ENCODE results near the gene PLAGL2. TPM values are rescaled to one million over a fixed set of nuclear protein-coding genes. Genes with fewer than 3 reads are reported as not detected.
"Not testable (repeated sequence)": the region's sequence is repeated elsewhere in the genome, so short reads cannot be mapped to it uniquely, and the experiment has no call there.

PLAGL2 gene
- total and polyA plus RNA-seq, 2 experiments from 2014 or later: 13.2 to 28.2 TPM

GRCh38 chr20:32246208-32246607 is 38.7 kb upstream of the PLAGL2 start:
- H3K4me1 ChIP-seq (ENCODE audit: insufficient read depth); H3K27me3 Mint-ChIP-seq (ENCODE audit: insufficient read depth, low read depth, poor library complexity); H3K79me2 ChIP-seq (replicated peaks; ENCODE audit: insufficient read depth); H3K9me2 ChIP-seq (ENCODE audit: insufficient read depth); H3K27ac Mint-ChIP-seq; H3K36me3 Mint-ChIP-seq (ENCODE audit: low read depth); H3K4me3 Mint-ChIP-seq; H3K27ac ChIP-seq (ENCODE audit: low read depth); H3K27me3 ChIP-seq (ENCODE audit: insufficient read depth); H4K20me1 ChIP-seq (replicated peaks; ENCODE audit: insufficient read depth); DNase-seq (ENCODE audit: low spot score); H3F3A ChIP-seq (replicated peaks; ENCODE audit: low read depth); H3K4me2 ChIP-seq; H3K4me3 ChIP-seq; ATAC-seq; H3K4me1 Mint-ChIP-seq; H3K9me3 Mint-ChIP-seq; H3K36me3 ChIP-seq (ENCODE audit: insufficient read depth): not testable (repeated sequence)
- peak overlapping the region; percentile 4; the same call in 1 of the 2 replicates for H2AFZ ChIP-seq

DNA sequence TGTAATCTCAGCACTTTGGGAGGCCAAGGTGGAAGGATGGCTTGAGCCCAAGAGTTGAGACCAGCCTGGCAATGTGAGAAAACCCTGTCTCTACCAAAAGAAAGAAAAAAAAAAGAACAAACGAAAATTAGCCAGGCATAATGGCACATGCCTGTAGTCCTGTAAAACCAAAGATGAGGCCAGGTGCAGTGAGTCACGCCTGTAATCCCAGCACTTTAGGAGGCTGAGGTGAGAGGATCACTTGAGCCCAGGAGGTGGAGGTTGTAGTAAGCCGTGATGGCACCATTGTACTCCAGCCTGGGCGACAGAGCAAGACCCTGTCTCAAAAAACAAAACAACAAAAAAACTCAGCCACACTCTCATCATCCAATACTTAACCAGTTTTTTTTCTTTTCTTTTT is 37.4 kb upstream of the PLAGL2 start:
- H3F3A ChIP-seq (replicated peaks; ENCODE audit: low read depth): 0 out of 2 replicates have a peak, but pooled peaks cover 2% of the 10 kb centered on the region
- no peak overlapping the region for H3K27ac ChIP-seq (ENCODE audit: low read depth)
- Mint-ChIP-seq H3K4me1 (peaks cover 6% of the 10 kb centered on the region), H3K27ac (no peak overlapping the region), H3K4me3 (no peak overlapping the region), H3K9me3 (no peaks in the 10 kb centered on the region), H3K36me3 (ENCODE audit: low read depth) (no peaks in the 10 kb centered on the region), H3K27me3 (ENCODE audit: insufficient read depth, low read depth, poor library complexity) (peaks cover 1% of the 10 kb centered on the region)
- no peaks in the 10 kb centered on the region for H3K36me3 ChIP-seq (ENCODE audit: insufficient read depth)
- no peaks in the 10 kb centered on the region for H4K20me1 ChIP-seq (replicated peaks; ENCODE audit: insufficient read depth)
- no peak for DNase-seq (ENCODE audit: low spot score)
- H3K79me2 ChIP-seq (replicated peaks; ENCODE audit: insufficient read depth): no peaks in the 10 kb centered on the region
- H3K4me1 ChIP-seq (ENCODE audit: insufficient read depth): peaks cover 6% of the 10 kb centered on the region; the same call in 1 of the 2 replicates
- no peak overlapping the region for H3K4me3 ChIP-seq
- H3K27me3 ChIP-seq (ENCODE audit: insufficient read depth): no peaks in the 10 kb centered on the region
- H2AFZ ChIP-seq: peak overlapping the region; percentile 19; the same call in 1 of the 2 replicates
- no peaks in the 10 kb centered on the region for H3K9me2 ChIP-seq (ENCODE audit: insufficient read depth)
- no peak for ATAC-seq
- no peak overlapping the region for H3K4me2 ChIP-seq
- TF ChIP-seq CREB1 (CRISPR knock-in tag; IDR thresholded peaks at IDR 0.05; ENCODE audit: low read depth) (no peak), EZH2 (IDR thresholded peaks at IDR 0.05; ENCODE audit: low read depth, unreplicated experiment) (no peak), JUNB (IDR thresholded peaks at IDR 0.05; ENCODE audit: unreplicated experiment) (no peak), ZNF114 (CRISPR knock-in tag; IDR thresholded peaks at IDR 0.05) (no peak), POLR2AphosphoS5 (IDR thresholded peaks at IDR 0.05; ENCODE audit: low read depth) (no peak), NANOG (IDR thresholded peaks at IDR 0.05; ENCODE audit: borderline replicate concordance) (no peak), CTCF (conservative IDR thresholded peaks at IDR 0.05; ENCODE audit: low read depth in 2 of 2) (no peak), ZNF462 (CRISPR knock-in tag; IDR thresholded peaks at IDR 0.05) (no peak), STAT1 (IDR thresholded peaks at IDR 0.05; ENCODE audit: unreplicated experiment) (no peak), ZNF331 (CRISPR knock-in tag; IDR thresholded peaks at IDR 0.05; ENCODE audit: low read depth) (no peak)
- TF ChIP-seq, protein P1, sequence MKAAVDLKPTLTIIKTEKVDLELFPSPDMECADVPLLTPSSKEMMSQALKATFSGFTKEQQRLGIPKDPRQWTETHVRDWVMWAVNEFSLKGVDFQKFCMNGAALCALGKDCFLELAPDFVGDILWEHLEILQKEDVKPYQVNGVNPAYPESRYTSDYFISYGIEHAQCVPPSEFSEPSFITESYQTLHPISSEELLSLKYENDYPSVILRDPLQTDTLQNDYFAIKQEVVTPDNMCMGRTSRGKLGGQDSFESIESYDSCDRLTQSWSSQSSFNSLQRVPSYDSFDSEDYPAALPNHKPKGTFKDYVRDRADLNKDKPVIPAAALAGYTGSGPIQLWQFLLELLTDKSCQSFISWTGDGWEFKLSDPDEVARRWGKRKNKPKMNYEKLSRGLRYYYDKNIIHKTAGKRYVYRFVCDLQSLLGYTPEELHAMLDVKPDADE (IDR thresholded peaks at IDR 0.05): no peak

Data from GM23338 (cell line).